HEK293 (cell line): Measurements from ENCODE around the gene SORBS2.

Experiments used
- CTCF ChIA-PET: fragments of 350-600 bp; formaldehyde crosslinking; extraction: SDS; loops from one replicate; lab custom pipeline; 2021; ENCODE audit warnings: antibody characterized with exemption; lab: Yijun Ruan, JAX
- POLR2A ChIA-PET: fragments of 300-600 bp; formaldehyde crosslinking; extraction: SDS; loops from one replicate; lab custom pipeline; 2020; ENCODE audit warnings: antibody characterized with exemption, inconsistent platforms; lab: Yijun Ruan, JAX
- H3K27ac ChIP-seq: fragments of 200-500 bp; sonication (Bioruptor generic); 2 replicates; pipeline ENCODE4 v1.5.1; 2014; ENCODE audit warnings: low read depth, low read length, control low read depth, inconsistent platforms; ENCODE audit errors: extremely low read depth
- H3K36me3 ChIP-seq, 2 experiments: fragments of 200-500 bp in 1 of 2; sonication (Bioruptor generic) in 1 of 2; 1 replicate in 1 of 2; 2 replicates in 1 of 2; pipeline ENCODE4 v1.5.1; 2014 to 2017; ENCODE audit warnings: inconsistent platforms in 2 of 2, low read length in 2 of 2; ENCODE audit not compliant: control insufficient read depth in 2 of 2, insufficient read depth in 1 of 2
- H3K4me1 ChIP-seq: fragments of 200-500 bp; sonication (Bioruptor generic); 2 replicates; pipeline ENCODE4 v1.5.1; 2014; ENCODE audit warnings: mild to moderate bottlenecking, low read length, inconsistent platforms; ENCODE audit not compliant: control insufficient read depth, insufficient read depth
- H3K4me3 ChIP-seq: 2 replicates; pipeline ENCODE4 v1.5.1; 2011; ENCODE audit warnings: low read depth, mild to moderate bottlenecking, control low read depth, low read length, moderate library complexity
- H3K9me3 ChIP-seq: fragments of 200-500 bp; sonication (Bioruptor generic); 2 replicates; pipeline ENCODE4 v1.5.1; 2014; ENCODE audit warnings: low read depth, low read length, inconsistent platforms; ENCODE audit not compliant: control insufficient read depth, insufficient read depth
- ELK4 ChIP-seq: IDR thresholded peaks from 2 replicates; pipeline ENCODE4 v1.6.1; 2011; ENCODE audit warnings: mild to moderate bottlenecking, low read depth, low read length, borderline replicate concordance
- KLF7 ChIP-seq: fragments of 450-650 bp; formaldehyde crosslinking; IDR thresholded peaks from 2 replicates; pipeline ENCODE4 v1.5.1; 2016; ENCODE audit warnings: missing biosample characterization, missing genetic modification characterization, borderline replicate concordance
- PRDM4 ChIP-seq: fragments of 450-650 bp; formaldehyde crosslinking; IDR thresholded peaks from 2 replicates; pipeline ENCODE4 v1.5.1; 2017; ENCODE audit warnings: missing biosample characterization, missing genetic modification characterization
- SCRT1 ChIP-seq: fragments of 450-650 bp; formaldehyde crosslinking; IDR thresholded peaks from 2 replicates; pipeline ENCODE4 v1.5.1; 2016; ENCODE audit warnings: missing biosample characterization, missing genetic modification characterization, borderline replicate concordance
- SP2 ChIP-seq: fragments of 450-650 bp; formaldehyde crosslinking; IDR thresholded peaks from 2 replicates; pipeline ENCODE4 v1.5.1; 2016; ENCODE audit warnings: missing biosample characterization, missing genetic modification characterization
- ZBTB1 ChIP-seq: fragments of 450-650 bp; formaldehyde crosslinking; IDR thresholded peaks from 2 replicates; pipeline ENCODE4 v1.5.1; 2016; ENCODE audit warnings: missing biosample characterization, missing genetic modification characterization
- ZBTB17 ChIP-seq: fragments of 450-650 bp; formaldehyde crosslinking; IDR thresholded peaks from 2 replicates; pipeline ENCODE4 v1.5.1; 2016; ENCODE audit warnings: missing biosample characterization, missing genetic modification characterization
- ZBTB44 ChIP-seq: fragments of 450-650 bp; IDR thresholded peaks from 2 replicates; pipeline ENCODE4 v1.5.1; 2018; ENCODE audit warnings: missing biosample characterization, mild to moderate bottlenecking, missing genetic modification characterization
- ZBTB49 ChIP-seq: fragments of 450-650 bp; formaldehyde crosslinking; IDR thresholded peaks from 2 replicates; pipeline ENCODE4 v1.5.1; 2016; ENCODE audit warnings: missing biosample characterization, missing genetic modification characterization, low read depth
- ZBTB7A ChIP-seq: fragments of 450-650 bp; formaldehyde crosslinking; IDR thresholded peaks from 2 replicates; pipeline ENCODE4 v1.5.1; 2016; ENCODE audit warnings: low read depth, missing biosample characterization, missing genetic modification characterization
- ZFP3 ChIP-seq: fragments of 450-650 bp; formaldehyde crosslinking; IDR thresholded peaks from 2 replicates; pipeline ENCODE4 v1.5.1; 2016; ENCODE audit warnings: low read depth, missing biosample characterization, missing genetic modification characterization
- ZNF221 ChIP-seq: fragments of 450-650 bp; formaldehyde crosslinking; IDR thresholded peaks from 2 replicates; pipeline ENCODE4 v1.5.1; 2017; ENCODE audit warnings: missing biosample characterization, missing genetic modification characterization, borderline replicate concordance
- ZNF292 ChIP-seq: fragments of 450-650 bp; formaldehyde crosslinking; IDR thresholded peaks from 2 replicates; pipeline ENCODE4 v1.5.1; 2016; ENCODE audit warnings: low read depth, missing biosample characterization, missing genetic modification characterization, borderline replicate concordance
- ZNF354C ChIP-seq: fragments of 450-650 bp; formaldehyde crosslinking; IDR thresholded peaks from 2 replicates; pipeline ENCODE4 v1.5.1; 2016; ENCODE audit warnings: missing biosample characterization, missing genetic modification characterization, low read depth, borderline replicate concordance
- ZNF449 ChIP-seq: fragments of 450-650 bp; formaldehyde crosslinking; IDR thresholded peaks from 2 replicates; pipeline ENCODE4 v1.5.1; 2017; ENCODE audit warnings: missing biosample characterization, mild to moderate bottlenecking, missing genetic modification characterization, moderate library complexity
- ZNF704 ChIP-seq: fragments of 450-650 bp; formaldehyde crosslinking; IDR thresholded peaks from 2 replicates; pipeline ENCODE4 v1.5.1; 2016; ENCODE audit warnings: missing biosample characterization, missing genetic modification characterization
- ZNF76 ChIP-seq: fragments of 450-650 bp; formaldehyde crosslinking; IDR thresholded peaks from 2 replicates; pipeline ENCODE4; 2016; ENCODE audit warnings: low read depth, missing biosample characterization, missing genetic modification characterization, borderline replicate concordance
- ZNF837 ChIP-seq: fragments of 450-650 bp; formaldehyde crosslinking; IDR thresholded peaks from 2 replicates; pipeline ENCODE4 v1.5.1; 2016; ENCODE audit warnings: missing biosample characterization, missing genetic modification characterization
- ZSCAN18 ChIP-seq: fragments of 450-650 bp; formaldehyde crosslinking; IDR thresholded peaks from 2 replicates; pipeline ENCODE4 v1.5.1; 2016; ENCODE audit warnings: missing biosample characterization, missing genetic modification characterization

Gene SORBS2

GRCh38 chr4:185562531-185562930, 249.5 kb downstream of the SORBS2 start:
- POLR2A ChIA-PET = no interaction called here
- no peak for TF ChIP-seq ZBTB1
- TF ChIP-seq ZNF837 (tag by site-specific recombination) = no peak
- no peak for TF ChIP-seq ZSCAN18 (tag by site-specific recombination)
- TF ChIP-seq ZBTB44 (tag by site-specific recombination) = no peak
- TF ChIP-seq ELK4 = no peak
- TF ChIP-seq ZNF76 (tag by site-specific recombination) = no peak
- no peak for TF ChIP-seq ZFP3 (tag by site-specific recombination)
- TF ChIP-seq PRDM4 (tag by site-specific recombination) = no peak
- no peak for TF ChIP-seq KLF7 (tag by site-specific recombination)
- no peak for TF ChIP-seq ZNF704 (tag by site-specific recombination)
- no peak overlapping the region for H3K4me3 ChIP-seq
- no peaks in the 10 kb centered on the region for H3K9me3 ChIP-seq
- H3K36me3 ChIP-seq = no peaks in the 10 kb centered on the region
- no peak overlapping the region for H3K27ac ChIP-seq
- CTCF ChIA-PET = no interaction called here
- H3K4me1 ChIP-seq = no peaks in the 10 kb centered on the region

- ChIA-PET CTCF (interaction anchor here (0.9 to 1.6 kb wide), 2 partner anchors 27 to 38 kb away, joined by 4 to 7 read pairs; no protein-coding TSS in a partner anchor), POLR2A (interaction anchor here (1.3 kb wide), 1 partner anchor 25 kb away, joined by 7 read pairs; the partner anchor contains the start of gene PDLIM3)
- Histone ChIP-seq H3K36me3 (no peaks in the 10 kb centered on the region), H3K4me1 (no peaks in the 10 kb centered on the region), H3K4me3 (no peak overlapping the region), H3K27ac (no peak overlapping the region; the same call in 1 of the 2 replicates), H3K9me3 (no peaks in the 10 kb centered on the region)
- TF ChIP-seq SCRT1 (tag by site-specific recombination) = no peak
- no peak for TF ChIP-seq ZNF221 (tag by site-specific recombination)
- no peak for TF ChIP-seq SP2 (tag by site-specific recombination)
- TF ChIP-seq ZBTB17 (tag by site-specific recombination) = no peak
- no peak for TF ChIP-seq KLF7 (tag by site-specific recombination)
- no peak for TF ChIP-seq ZNF449 (tag by site-specific recombination)
- no peak for TF ChIP-seq ZBTB49 (tag by site-specific recombination)
- no peak for TF ChIP-seq ZNF292 (tag by site-specific recombination)
- no peak for TF ChIP-seq ZBTB7A (tag by site-specific recombination)
- TF ChIP-seq ZNF354C (tag by site-specific recombination) = no peak
Measured at GRCh38 chr4:185560316-185560715, 251.7 kb downstream of the SORBS2 start.
